ENCODE measurements around the gene ZFYVE27. TPM values are rescaled to one million over a fixed set of nuclear protein-coding genes. Genes with fewer than 3 reads are reported as not detected.

The ZFYVE27 gene
- total and polyA plus RNA-seq, 2 of the 4 experiments (the other 2 are of a cell fraction), result 13.1 to 22.2 TPM

DNA sequence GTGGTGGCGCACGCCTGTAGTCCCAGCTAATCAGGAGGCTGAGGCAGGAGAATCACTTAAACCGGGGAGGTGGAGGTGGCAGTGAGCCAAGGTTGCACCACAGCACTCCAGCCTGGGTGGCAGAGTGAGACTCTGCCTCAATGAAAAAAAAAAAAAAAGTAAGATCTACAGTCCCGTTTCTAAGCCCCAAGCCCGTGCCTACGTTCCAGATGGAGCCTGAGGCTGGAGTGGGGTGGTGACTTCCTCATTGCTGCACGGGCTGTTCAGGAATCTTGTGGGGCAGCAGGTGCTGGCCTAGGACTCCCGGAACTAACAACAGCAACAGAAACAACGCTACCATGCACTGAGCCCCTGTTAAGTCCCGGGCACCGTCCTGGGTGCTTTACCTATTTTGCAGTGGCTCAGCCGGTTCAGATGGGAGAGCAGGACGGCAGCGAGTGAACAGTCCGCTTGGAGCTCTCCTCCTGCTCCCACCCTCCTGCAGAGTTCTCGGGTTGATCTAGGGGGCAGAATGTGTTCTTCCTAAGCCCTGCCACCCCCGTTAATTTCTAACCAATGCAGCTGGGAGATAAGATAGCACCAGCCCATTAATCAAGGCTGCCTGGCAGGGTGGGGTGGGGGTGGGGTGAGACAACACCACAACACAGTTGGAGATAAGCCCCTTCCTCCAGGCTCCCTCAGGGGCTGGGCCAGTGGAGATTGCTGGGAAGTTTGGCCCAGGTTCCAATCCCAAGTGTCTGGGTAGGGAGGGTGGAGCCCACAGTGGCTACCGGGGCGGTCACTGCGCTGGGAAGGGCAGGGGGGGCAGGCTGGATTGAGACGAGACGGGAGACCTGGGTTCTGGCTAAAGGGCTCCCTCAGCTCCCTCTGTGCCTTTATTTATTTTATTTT, 51.9 kb downstream of the ZFYVE27 start:
- Histone ChIP-seq H3K23ac (ENCODE audit: low read depth, low read length) (no peak overlapping the region), H3K4me2 (ENCODE audit: low read depth, low read length) (no peak overlapping the region), H4K20me1 (ENCODE audit: insufficient read depth, low read length) (no peaks in the 10 kb centered on the region), H2BK120ac (ENCODE audit: low read depth, low read length) (no peak overlapping the region), H2AK9ac (replicated peaks; ENCODE audit: low read depth, low read length, poor library complexity) (no peak overlapping the region), H3K4me1 (ENCODE audit: control insufficient read depth, insufficient read depth, low read length) (no peaks in the 10 kb centered on the region), H3K36me3 (ENCODE audit: control insufficient read depth, insufficient read depth, low read length) (no peaks in the 10 kb centered on the region), H3K79me1 (ENCODE audit: low read depth in 1 of 2, low read length in 2 of 2) (no peaks in the 10 kb centered on the region), H4K8ac (ENCODE audit: low read depth in 2 of 2, low read length in 2 of 2) (no peak overlapping the region), H3K9me3 (ENCODE audit: control insufficient read depth, insufficient read depth, low read length) (no peaks in the 10 kb centered on the region), H3K9ac (ENCODE audit: low read depth, low read length) (no peak overlapping the region), H3K14ac (replicated peaks; ENCODE audit: low read depth, low read length) (no peak overlapping the region), H2AFZ (replicated peaks; ENCODE audit: low read length, poor library complexity) (no peak overlapping the region), H3K4me3 (ENCODE audit: insufficient read depth, low read depth, low read length) (no peak overlapping the region), H4K5ac (ENCODE audit: low read depth, low read length) (no peak overlapping the region), H3K9me1 (ENCODE audit: insufficient read depth, low read length) (no peaks in the 10 kb centered on the region), H3K18ac (ENCODE audit: low read depth, low read length) (no peak overlapping the region), H2BK5ac (ENCODE audit: low read depth, low read length, poor library complexity, severe bottlenecking) (no peak overlapping the region), H3K4ac (ENCODE audit: low read depth, low read length) (no peak overlapping the region), H3K56ac (ENCODE audit: extremely low read depth, insufficient read depth, low read length) (no peak overlapping the region), H4K91ac (ENCODE audit: insufficient read depth, low read depth, low read length) (no peak overlapping the region), H3K27ac (ENCODE audit: insufficient read depth, low read length) (no peak overlapping the region), H2AK5ac (ENCODE audit: low read depth, low read length) (no peak overlapping the region), H2BK15ac (ENCODE audit: low read depth, low read length) (no peak overlapping the region), H2BK20ac (ENCODE audit: low read depth, low read length) (no peak overlapping the region), H3K27me3 (ENCODE audit: control insufficient read depth, insufficient read depth, low read length) (peaks cover 37% of the 10 kb centered on the region)
- in situ Hi-C loops (cut with MboI; ENCODE audit: low sequenced_read_pairs) (loop anchor here (25.0 kb wide), 1 partner anchor 249 kb away; the partner anchor contains the start of gene CRTAC1), dilution Hi-C loops (cut with HindIII; ENCODE audit: low sequenced_read_pairs, unreplicated experiment) (no loop called here), intact Hi-C loops (cut with micrococcal nuclease) (no loop called here)
- ATAC-seq (ENCODE audit: low read depth), result no peak
- no peak for DNase-seq
- ChIA-PET POLR2A (ENCODE audit: unreplicated experiment) (no interaction called here), CTCF (interaction anchor here (0.6 to 1.2 kb wide), 2 partner anchors 50 to 125 kb away, joined by 3 read pairs; no protein-coding TSS in a partner anchor)
- no peak for TF ChIP-seq RAD21 (IDR thresholded peaks at IDR 0.05; ENCODE audit: low read length)
- no peak for TF ChIP-seq SMC3 (IDR thresholded peaks at IDR 0.05; ENCODE audit: low read depth, low read length)
- TF ChIP-seq, protein P1, sequence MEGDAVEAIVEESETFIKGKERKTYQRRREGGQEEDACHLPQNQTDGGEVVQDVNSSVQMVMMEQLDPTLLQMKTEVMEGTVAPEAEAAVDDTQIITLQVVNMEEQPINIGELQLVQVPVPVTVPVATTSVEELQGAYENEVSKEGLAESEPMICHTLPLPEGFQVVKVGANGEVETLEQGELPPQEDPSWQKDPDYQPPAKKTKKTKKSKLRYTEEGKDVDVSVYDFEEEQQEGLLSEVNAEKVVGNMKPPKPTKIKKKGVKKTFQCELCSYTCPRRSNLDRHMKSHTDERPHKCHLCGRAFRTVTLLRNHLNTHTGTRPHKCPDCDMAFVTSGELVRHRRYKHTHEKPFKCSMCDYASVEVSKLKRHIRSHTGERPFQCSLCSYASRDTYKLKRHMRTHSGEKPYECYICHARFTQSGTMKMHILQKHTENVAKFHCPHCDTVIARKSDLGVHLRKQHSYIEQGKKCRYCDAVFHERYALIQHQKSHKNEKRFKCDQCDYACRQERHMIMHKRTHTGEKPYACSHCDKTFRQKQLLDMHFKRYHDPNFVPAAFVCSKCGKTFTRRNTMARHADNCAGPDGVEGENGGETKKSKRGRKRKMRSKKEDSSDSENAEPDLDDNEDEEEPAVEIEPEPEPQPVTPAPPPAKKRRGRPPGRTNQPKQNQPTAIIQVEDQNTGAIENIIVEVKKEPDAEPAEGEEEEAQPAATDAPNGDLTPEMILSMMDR (conservative IDR thresholded peaks at IDR 0.05; ENCODE audit: low read depth, low read length), result no peak
- TF ChIP-seq MXI1 (IDR thresholded peaks at IDR 0.05; ENCODE audit: borderline replicate concordance, low read depth, low read length), result no peak
- TF ChIP-seq FOS (IDR thresholded peaks at IDR 0.05; ENCODE audit: low read depth, low read length), result no peak
- no peak for TF ChIP-seq POLR2A (IDR thresholded peaks at IDR 0.05; ENCODE audit: low read depth, low read length)
- 0% methylated on average over 1 of the region's 22 CpGs; no CpG with 5 or more reads in 1 of the 2 experiments for WGBS, 2 experiments (ENCODE audit: extremely low coverage in 2 of 2, insufficient read length in 1 of 2)
- BruUV-seq (replicated peaks), result no TSS peak

Measured in IMR-90 (cell line).